SIG-M5 (cell line): ENCODE data around the gene MAPK7.

Source experiments
- DNase-seq: peaks from one replicate; lab custom pipeline; 2025; lab: John Stamatoyannopoulos, UW

MAPK7 gene

DNA sequence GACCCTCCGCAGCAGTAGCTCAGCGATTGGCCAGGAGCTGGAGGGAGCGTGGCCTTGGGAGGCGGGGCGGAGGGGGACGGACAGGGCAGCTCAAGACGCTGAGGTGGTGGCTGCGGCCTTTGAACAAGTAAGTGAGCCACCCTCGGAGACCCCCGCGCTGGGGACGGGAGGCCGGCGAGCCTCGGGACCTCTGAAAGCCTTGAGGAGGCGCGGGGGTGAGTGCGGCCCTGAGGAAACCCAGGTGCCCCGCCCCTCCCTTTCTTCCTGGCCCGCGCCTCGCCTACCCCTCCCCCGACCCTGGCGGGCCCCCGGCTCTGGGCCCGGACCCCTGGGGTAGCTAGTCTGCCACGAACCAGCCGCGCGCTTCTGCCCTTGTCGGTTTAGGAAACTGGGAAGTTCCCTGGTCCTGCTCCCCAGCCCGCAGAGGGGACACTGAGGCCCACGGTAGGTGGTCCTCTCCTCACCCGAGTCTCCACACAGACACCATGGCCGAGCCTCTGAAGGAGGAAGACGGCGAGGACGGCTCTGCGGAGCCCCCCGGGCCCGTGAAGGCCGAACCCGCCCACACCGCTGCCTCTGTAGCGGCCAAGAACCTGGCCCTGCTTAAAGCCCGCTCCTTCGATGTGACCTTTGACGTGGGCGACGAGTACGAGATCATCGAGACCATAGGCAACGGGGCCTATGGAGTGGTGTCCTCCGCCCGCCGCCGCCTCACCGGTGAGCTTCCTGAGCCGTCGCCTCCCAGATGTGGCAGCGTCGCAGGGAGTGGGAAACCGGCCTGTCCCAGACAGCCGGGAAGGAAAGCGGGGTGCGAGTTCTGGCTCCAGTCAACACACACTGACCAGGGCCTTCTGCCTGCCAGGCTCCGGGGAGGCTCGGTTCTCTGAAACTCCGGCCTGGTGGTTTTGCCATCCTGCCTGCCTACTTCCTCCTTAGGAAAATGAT is at the start of gene MAPK7:
Gene MAPK7, plus strand, starts transcription at position 83 of the 945 bp plus-strand sequence. Its CDS starts 403 bp downstream, at position 486.
- DNase-seq = no peak

DNA sequence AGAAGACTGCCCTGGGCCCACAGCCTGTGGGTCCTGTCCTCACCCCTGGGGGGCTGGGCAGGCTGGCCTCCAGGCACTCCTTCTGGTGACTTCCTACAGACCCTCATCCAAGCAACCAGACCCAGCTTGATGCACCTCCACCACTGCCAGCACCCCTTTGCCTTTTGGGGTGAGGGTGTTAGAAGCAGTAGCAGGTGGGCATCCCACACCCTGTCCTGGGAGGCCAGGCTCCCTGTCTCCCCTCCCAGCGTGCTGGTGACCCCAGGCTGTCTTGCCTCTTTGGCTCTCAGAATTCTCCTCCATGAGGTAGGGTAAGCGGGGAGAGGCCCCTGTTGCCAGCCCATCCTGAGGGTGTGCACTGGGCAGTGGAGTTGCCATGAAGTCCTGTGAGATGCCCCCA is 49.2 kb upstream of the MAPK7 start:
- DNase-seq = no peak

DNA sequence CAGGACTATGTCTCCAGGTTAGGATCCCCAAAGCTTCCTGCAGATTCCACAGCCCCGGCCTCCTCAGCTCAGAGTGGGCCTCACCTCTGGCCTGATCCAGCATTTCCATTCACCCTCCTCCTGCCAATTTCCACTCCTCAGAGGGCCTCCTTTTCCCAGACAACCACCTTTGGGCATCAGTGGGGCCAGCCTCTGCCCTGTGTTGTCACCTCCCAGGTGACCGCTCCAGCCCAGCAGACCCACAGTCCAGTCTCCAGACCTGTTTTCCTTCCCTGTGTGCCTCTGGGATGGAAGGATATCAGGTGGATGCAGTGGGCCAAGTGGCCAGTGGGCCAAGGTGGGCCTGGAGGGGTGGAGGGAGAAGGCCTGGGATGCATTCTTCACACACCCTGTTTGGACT is 48.5 kb upstream of the MAPK7 start:
- no peak for DNase-seq

DNA sequence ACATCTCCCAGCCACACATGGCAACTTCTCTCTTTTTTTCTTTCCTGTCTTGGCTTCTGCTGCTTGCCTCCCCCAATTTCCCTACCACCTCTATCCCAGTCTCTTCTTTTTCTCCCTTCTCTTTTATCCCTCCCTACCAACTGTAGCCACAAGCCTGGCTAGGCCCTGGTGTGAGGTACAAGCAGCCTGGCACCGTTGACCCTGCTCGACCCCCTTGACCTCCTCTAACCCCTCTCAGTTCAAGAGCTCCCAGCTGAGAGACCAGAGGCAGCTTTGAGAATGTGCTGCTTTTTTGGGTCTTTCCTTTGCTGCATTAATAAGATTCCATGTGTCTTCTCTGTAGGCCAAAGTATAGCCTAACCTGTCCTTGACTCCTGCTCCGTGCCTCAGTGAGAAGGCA is 48.0 kb upstream of the MAPK7 start:
- DNase-seq = no peak

DNA sequence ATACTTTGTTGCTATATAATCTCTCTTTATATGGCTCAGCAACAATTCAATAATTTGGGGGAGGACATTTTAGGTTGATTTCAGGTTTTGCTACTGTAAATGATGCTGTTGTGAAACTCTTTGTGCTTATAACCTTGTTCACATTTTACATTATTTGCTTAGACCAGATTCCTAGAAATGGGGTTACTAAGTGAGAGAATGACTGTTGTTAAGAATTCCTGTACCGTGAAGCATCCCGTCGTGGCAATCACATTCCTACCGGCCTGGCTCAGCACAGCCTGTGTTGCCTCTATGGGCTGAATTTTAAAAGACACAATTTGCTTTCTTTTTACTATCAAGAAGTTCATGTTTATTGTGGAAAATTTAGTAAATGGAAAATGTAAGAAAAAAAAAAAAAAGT is 47.2 kb upstream of the MAPK7 start:
- no peak for DNase-seq

DNA sequence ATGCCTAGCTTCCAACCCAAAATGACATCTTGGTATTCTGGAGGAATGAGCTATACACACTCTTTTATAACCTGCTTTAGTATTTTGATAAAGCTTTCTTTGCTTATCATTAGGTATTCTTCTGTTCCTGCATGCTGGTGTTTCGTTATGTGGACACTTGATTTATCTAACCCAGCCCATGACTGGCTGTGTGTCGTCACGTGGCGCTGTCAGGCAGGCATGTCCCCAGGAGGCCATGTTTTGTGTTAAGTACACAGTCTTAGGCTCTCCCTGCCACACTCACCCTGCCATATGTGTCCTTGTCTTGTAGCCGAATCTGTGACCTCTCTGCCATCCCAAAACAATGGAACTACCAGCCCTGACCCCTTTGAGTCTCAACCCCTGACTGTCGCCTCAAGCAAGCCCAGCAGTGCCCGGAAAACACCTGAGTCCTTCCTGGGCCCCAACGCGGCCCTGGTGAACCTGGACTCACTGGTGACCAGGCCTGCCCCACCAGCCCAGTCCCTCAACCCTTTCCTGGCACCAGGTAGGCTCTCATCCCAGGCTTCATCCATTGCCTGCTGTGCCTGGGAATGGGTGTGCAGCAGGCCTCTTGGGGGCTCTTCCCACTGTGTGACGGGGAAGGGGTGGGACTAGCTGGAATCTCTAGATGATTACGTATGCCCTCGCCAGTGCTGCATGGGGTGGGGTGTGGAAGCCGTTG is 46.6 kb upstream of the MAPK7 start:
- DNase-seq = no peak

DNA sequence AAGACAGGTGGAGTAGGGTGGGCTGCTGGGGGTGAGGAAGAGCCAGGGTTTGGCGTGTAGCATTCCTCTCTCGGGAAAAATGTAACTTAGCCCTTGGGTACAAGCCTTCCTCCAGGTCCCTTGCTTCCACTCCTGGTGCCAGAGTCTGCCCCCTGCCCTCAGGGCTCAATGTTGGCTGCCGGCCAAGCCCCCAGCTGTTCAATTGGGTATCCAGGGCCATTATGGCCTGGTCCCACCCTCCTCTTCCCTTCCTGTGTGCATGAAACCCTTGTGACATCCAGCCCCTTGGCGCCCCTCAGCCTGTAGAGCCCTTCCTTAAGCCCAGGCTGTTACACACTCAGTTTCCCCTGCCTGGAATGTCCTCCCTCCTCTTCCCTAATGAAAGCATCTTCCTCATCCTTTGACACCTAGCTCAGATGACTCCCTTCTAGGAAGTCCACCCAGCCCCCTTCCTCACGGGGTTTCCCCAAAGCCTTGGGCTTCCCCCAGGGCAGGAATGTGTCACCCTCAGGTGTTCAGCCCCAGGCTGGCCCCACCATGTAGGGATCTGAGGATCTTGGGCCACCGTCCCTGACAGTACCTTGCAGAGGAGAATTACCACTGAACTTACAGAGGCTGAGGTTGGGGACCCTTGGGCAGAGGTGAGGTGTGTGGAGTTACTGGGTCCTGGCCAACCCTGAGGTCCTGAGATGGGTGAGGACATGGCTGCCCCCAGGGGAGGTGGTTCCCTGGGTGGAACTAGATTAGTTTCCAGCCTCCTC is 45.7 kb upstream of the MAPK7 start:
- no peak for DNase-seq

DNA sequence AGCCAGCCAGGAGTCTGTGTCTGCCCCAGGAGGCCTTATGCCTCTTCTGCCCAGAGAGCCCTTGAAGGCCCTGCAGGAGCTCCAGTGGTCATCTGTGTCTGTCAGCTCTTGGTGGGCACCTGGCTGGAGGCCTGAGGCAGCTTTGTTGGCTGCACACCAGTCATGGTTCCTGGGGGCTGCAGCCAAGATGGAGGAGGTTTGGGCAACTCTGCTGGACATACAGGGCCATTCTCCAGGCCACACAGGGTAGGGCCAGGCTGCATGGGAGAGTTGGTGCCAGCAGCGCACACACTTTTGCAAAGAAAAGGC is 45.2 kb upstream of the MAPK7 start:
- no peak for DNase-seq

DNA sequence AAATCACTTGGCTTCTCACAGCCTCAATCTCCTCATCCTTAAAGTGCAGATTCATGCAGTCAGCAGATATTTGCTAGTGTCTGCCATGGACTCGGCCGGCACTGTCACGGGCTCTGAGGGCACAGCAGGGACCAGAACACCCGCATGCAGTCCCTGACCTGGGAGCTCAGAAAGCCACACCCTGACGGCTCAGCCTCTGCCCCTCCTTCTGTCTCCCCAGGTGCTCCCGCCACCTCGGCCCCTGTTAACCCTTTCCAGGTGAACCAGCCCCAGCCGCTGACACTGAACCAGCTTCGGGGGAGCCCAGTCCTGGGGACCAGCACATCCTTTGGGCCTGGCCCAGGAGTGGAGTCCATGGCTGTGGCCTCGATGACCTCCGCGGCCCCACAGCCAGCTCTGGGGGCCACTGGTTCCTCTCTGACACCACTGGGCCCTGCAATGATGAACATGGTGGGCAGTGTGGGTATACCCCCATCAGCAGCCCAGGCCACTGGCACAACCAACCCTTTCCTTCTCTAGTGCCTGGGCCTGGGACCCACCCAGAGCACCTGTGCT is 44.5 kb upstream of the MAPK7 start:
- DNase-seq = no peak

DNA sequence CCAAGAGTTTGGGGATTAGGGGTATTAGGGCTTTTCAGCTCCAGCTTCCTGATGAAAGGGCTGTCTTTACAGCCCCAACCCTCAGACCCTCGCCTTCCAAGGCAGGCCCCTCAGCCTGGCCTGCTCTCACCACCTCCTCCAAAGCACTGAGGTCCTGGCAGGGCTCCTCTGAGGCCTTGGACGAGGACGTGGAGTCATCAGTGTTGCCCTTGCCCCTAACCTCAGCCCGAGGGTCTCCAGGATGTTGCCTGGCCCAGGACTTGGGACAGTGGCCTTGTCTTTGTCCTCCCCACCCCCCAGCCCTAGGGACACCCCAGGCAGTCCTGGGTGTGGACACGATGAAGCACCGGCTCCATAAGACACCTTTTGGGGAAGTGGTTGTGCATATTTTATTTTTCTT is 44.0 kb upstream of the MAPK7 start:
- no peak for DNase-seq

DNA sequence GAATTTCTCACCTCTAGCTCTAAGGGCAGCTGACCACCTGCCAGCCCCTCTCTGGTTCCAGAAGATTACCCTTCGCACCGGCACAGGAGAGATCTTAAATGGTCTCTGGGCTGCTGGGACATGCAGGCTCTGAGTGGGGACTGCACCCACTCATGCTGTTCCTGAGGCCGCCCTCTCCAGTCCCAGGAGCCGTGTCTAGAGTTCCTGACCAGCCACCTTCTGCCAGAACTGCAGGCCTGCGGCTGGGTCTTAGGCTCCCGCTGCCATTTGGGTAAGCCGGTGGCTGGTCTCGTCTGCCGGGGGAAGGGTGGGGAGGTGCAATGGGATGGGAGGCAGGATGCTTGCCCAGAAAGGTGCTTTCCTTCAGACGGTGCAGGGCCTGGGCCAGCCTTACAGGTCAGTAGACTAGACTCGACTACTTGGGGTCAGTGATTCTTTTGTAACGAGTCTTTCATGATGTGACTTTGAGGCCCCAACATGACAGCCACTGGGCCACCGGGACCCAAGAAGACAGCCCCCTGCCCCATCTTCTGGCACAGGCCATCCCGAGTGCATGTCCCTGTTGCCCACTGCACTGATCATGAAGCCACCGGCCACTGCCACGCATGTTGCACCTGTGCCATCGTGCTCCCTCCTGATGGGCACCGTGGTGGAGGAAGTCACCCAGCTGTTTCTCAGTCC is 42.2 kb upstream of the MAPK7 start:
- no peak for DNase-seq

DNA sequence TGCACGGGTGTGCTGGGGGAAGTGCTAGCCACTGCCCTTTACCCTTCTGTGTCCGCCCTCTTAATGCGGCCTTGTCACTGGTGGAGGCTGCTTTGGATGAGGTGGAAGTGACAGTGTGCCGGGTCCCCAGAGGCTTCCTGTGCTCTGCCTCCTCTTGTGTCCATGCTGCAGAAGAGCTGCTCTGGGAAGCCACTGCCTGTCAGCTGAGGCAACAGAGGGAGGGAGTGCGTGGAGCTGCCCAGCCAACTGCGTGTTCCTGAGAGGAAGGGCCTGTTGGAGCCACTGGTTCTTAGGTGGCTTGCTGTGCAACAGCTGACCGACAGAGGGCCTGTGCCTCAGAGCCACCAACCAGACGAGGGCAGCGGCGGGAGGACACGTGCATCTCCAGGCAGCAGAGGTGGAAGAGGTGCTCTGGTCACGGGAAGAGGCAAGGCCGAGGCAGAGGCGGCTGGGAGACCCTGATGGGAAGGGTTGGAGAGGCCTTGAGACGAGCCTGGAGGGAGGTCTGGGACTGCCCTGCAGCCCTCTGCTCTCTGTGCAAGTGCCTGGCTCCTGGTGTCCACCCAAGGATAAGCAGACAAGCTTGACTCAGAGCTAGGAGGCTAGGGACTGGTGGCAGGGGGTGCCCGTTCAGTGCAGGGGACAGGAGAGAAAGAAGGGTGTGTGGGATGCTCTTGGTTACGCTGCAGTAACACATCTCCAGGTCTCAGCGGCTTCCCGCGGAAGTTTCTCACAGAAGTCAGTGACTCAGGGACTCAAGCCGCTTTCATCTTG is 41.2 kb upstream of the MAPK7 start:
- no peak for DNase-seq

DNA sequence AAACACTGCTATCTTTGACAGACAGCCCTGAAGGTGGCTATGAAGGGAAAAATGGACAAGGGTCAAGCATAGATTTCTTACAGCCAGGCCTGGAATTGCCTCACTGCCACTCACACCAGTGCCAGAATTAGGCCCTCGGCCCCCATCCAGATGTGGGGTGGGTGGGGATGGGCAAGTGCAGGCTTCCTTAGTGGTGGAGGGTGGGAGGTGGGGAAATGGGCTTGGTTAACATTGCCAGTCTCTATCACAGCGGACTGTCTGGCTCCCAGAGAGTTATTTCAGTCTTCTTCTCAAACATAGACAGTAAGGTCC is 40.6 kb upstream of the MAPK7 start:
- DNase-seq = no peak

DNA sequence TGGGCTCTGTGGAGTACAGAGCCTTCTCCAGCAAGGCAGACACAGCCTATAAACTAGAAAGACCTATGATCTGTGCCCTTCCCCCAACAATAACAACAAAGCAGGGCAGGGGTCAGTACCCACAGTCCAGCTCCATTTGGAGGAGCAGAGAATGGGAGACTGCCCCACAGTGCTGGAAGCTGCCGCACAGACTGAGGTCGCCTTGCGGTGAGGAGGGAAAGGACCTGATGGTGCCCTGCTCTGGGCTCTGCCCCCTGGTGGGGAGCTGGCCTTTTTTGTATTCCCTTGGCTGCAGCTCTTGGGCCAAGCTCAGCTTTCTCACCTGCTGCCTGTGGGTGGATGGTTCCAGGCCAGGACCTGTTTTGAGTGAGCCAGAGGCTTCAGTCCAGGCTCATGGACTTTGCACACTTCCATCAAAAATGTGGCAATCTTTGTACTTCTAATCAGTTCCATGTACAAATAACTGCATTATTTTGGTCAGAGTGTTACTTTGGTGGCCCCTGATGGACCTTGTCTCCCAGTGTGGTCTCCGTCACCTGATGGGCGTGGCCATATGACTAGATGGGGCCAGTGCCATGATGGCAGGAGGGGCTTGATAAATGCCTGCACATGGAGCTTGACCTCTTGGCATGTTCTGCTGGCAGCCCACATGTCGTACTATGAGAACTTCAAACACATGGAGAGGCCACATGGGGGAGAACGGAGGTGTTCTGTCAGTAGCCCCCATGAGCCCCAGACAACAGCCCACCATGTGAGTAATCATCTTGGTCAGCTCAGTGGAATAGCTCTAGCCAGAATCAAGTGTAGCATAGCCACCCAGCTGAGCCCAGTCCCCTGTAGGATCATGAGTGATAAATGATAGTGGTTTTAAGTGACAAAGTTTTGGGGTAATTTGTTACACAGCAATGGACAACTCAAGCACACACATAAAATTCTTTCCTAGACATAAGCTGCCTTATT is 40.0 kb upstream of the MAPK7 start:
- no peak for DNase-seq

DNA sequence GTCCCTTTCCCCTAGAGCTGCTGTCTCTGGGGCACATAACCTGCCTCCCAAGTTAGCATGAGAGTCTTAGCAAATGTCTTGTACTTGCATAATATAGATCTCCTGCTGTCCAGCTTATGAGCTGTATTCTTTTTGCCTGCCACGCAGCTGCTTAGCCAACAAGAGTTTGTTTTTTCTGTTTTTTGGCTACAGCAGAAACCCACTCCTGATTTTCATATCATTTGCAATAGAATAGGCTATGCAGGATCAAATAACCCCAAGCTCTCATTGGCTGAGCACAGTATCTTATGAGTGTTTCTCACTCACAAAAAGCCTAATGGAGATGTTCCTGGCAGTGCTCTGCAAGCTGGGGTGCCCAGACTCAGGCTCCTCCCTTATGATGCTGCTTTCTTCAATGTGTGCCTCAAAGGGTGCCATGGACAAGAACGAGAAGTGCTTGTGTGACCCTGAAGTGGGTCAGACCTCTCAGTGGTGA is 38.9 kb upstream of the MAPK7 start:
- no peak for DNase-seq

DNA sequence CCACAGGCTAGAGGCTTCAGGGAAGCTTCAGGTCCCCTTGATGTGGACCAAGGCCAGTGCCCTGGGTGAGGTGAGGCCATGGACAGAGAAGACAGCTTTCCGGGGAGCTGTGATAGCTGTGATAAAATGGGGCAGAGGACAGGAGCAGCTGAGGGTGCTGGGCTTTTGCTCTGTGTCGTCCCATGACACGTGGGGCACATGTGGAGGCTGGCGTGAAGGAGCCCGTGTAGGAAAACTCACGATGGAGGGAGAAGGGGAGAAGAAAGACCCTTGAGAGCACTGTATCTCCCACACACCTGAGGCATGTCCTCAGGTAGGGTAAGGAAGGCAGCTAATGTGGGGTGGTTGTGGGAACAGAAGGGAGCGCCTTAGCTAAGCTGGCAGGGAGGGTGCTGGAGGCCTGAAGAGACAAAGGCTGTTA is 37.1 kb upstream of the MAPK7 start:
- no peak for DNase-seq

DNA sequence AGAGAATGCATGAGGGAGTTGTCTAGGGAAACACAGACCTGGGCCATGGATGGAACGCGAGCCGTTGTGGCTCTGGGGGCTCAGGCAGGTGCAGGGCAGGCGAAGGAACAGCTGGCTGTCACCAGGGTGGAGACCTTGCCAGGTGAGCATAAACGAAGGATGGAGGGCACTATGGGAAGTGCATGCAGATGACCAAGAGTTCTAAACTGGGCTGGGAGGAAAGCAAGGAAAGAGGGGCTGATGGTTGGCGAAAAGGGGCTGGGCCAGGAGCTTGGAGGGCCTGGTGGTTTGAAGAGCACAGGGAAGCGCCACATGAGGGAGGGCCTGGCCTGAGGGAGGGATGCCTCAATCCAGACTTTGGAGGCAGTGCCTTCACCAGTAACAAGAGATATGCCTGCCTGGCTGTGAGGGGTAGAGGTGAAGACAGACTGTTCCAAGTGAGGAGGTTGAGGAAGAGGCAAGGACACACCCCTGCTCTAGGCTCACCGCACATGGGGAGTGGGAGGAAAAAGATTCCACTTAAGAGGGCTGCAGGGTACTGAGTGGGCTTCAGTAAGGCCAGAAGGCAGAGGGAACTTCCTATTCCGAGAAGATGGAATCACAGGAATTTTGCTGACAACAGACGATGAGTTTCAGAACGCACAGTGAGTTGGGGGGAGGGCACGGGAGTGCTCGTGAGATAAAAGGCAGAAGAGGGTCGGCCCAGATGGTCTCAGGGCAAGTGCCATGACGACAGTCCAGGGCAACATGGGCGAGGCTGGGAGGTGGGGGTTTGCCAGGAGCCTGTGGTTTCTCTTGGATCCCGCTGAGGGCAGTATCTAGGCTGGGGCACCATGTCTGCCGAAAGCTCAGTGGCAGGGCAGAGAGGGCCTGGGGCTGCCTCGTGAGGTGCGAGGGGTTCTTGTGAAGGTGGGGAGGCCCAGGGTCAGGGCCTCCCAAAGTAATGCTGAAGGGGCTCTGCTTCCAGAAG is 36.4 kb upstream of the MAPK7 start:
- no peak for DNase-seq

DNA sequence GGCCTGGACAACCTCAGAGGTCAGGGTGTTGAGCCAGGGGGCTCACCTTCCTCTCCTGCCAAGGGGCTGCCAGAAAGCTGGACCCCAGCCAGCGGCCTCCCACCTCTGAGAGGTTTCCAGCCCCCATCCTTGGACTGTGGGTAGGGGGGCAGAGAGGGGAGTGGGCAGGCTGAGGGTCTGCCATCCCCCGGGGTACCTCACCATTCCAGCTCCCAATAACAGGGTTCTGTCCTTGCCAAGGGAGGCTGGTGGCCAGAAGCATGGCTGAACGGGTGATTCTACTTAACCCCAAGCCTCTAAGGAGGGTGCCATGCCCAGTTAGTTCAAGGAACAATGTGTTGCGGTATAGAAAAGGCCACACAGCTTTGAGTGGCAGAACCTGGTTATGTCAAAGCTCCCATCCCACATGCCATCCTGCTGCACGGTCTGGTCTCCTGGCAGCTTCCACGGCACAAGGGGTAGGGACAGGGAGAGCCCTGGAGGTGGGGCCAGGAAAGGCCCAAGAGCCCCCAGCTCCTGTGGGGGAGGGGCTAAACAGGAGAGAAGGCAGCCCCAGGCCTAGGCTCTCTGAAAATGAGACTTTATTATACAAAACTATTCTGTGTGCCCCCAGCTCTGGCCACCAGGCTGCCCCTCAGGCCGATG is 35.6 kb upstream of the MAPK7 start:
- no peak for DNase-seq
